ENCODE results near the gene DNAAF6. TPM values are rescaled to one million over a fixed set of nuclear protein-coding genes. Genes with fewer than 3 reads are reported as not detected.

Gene DNAAF6
- total RNA-seq, 4 donors from 2014 or later = not detected

GRCh38 chrX:107227780-107228485 lies 21.5 kb downstream of the DNAAF6 start:
- DNase-seq (ENCODE audit: low spot score) (no peak), ATAC-seq (ENCODE audit: low FRiP score) (no peak)
- TF ChIP-seq CTCF (IDR thresholded peaks at IDR 0.05) = no peak

- DNase-seq (ENCODE audit: low spot score) (no peak), ATAC-seq (ENCODE audit: low FRiP score) (no peak)
- TF ChIP-seq CTCF (IDR thresholded peaks at IDR 0.05) = no peak
Observed at GRCh38 chrX:107228486-107228819, 22.0 kb downstream of the DNAAF6 start.

- DNase-seq (ENCODE audit: low spot score) (no peak), ATAC-seq (ENCODE audit: low FRiP score) (no peak)
- TF ChIP-seq CTCF (IDR thresholded peaks at IDR 0.05) = no peak
Observed at GRCh38 chrX:107272431-107272921, 66.1 kb downstream of the DNAAF6 start.

GRCh38 chrX:107273795-107274194 lies 67.4 kb downstream of the DNAAF6 start:
- TF ChIP-seq CTCF (IDR thresholded peaks at IDR 0.05) = no peak
- DNase-seq (ENCODE audit: low spot score) = no peak
- ATAC-seq (ENCODE audit: low FRiP score) = no peak

GRCh38 chrX:107288676-107289075 lies 82.3 kb downstream of the DNAAF6 start:
- TF ChIP-seq CTCF (IDR thresholded peaks at IDR 0.05) = no peak
- no peak for ATAC-seq (ENCODE audit: low FRiP score)
- DNase-seq (ENCODE audit: low spot score) = no peak

GRCh38 chrX:107290019-107290418 lies 83.6 kb downstream of the DNAAF6 start:
- ATAC-seq (ENCODE audit: low FRiP score) = no peak
- no peak for TF ChIP-seq CTCF (IDR thresholded peaks at IDR 0.05)
- no peak for DNase-seq (ENCODE audit: low spot score)

- DNase-seq (ENCODE audit: low spot score) (no peak), ATAC-seq (ENCODE audit: low FRiP score) (no peak)
- no peak for TF ChIP-seq CTCF (IDR thresholded peaks at IDR 0.05)
Observed at GRCh38 chrX:107293056-107293455, 86.6 kb downstream of the DNAAF6 start.

Data from omental fat pad (tissue), 4 donors.